ENCODE data around the gene C19orf25.
A peak's percentile ranks its signal among the peaks of the same experiment; 100 is the strongest.

The C19orf25 gene

GRCh38 chr19:1469255-1470054 lies 9.6 kb downstream of the C19orf25 start:
- FAIRE-seq (no peak), DNase-seq (ENCODE audit: insufficient read length, low spot score) (no peak)
- no peak for TF ChIP-seq CTCF (IDR thresholded peaks at IDR 0.05; ENCODE audit: insufficient read depth, missing control alignments)

- no peak for FAIRE-seq
- peak; percentile 22 for TF ChIP-seq CTCF (IDR thresholded peaks at IDR 0.05; ENCODE audit: insufficient read depth, missing control alignments)
- no peak for DNase-seq (ENCODE audit: insufficient read length, low spot score)
Observed at GRCh38 chr19:1468821-1469254, 10.2 kb downstream of the C19orf25 start.

GRCh38 chr19:1468274-1468820 lies 10.7 kb downstream of the C19orf25 start:
- no peak for TF ChIP-seq CTCF (IDR thresholded peaks at IDR 0.05; ENCODE audit: insufficient read depth, missing control alignments)
- FAIRE-seq (no peak), DNase-seq (ENCODE audit: insufficient read length, low spot score) (no peak)

- FAIRE-seq, result no peak
- DNase-seq (ENCODE audit: insufficient read length, low spot score), result no peak
- no peak for TF ChIP-seq CTCF (IDR thresholded peaks at IDR 0.05; ENCODE audit: insufficient read depth, missing control alignments)
Observed at GRCh38 chr19:1467490-1468273, 11.3 kb downstream of the C19orf25 start.

GRCh38 chr19:1467215-1467489 lies 11.9 kb downstream of the C19orf25 start:
- no peak for TF ChIP-seq CTCF (IDR thresholded peaks at IDR 0.05; ENCODE audit: insufficient read depth, missing control alignments)
- DNase-seq (ENCODE audit: insufficient read length, low spot score) (no peak), FAIRE-seq (no peak)

- no peak for TF ChIP-seq CTCF (IDR thresholded peaks at IDR 0.05; ENCODE audit: insufficient read depth, missing control alignments)
- DNase-seq (ENCODE audit: insufficient read length, low spot score) (no peak), FAIRE-seq (no peak)
Observed at GRCh38 chr19:1466461-1467214, 12.4 kb downstream of the C19orf25 start.
